T-helper 17 cell (primary cell): Measurements from ENCODE around the gene TCP11L2. TPM values are rescaled to one million over a fixed set of nuclear protein-coding genes. Genes with fewer than 3 reads are reported as not detected.
A peak's percentile ranks its signal among the peaks of the same experiment; 100 is the strongest.

Experiments used
- ATAC-seq: fragments of 150-1000 bp; cut with Tn5 transposase; 2 replicates; pipeline ENCODE4 v1.10.0; 2021; ENCODE audit warnings: mild to moderate bottlenecking, moderate library complexity
- DNase-seq, 3 donors: peaks; one replicate each; pipeline versions ENCODE4 v3.0.0 to v3.0.0-alpha.2; 2020 to 2021
- H3K9me3 ChIP-seq: one replicate; pipeline ENCODE4 v1.7.0; 2013; ENCODE audit warnings: low read length, mild to moderate bottlenecking; ENCODE audit not compliant: control insufficient read depth, poor library complexity, severe bottlenecking
- H3K27ac Mint-ChIP-seq: one replicate; pipeline ENCODE4 v1.8.0; 2022; ENCODE audit warnings: mild to moderate bottlenecking, moderate library complexity, mixed read lengths
- H3K27me3 Mint-ChIP-seq: one replicate; pipeline ENCODE4 v1.8.0; 2022; ENCODE audit warnings: mixed read lengths
- H3K36me3 Mint-ChIP-seq: one replicate; pipeline ENCODE4 v1.8.0; 2022; ENCODE audit warnings: low read depth, mixed read lengths
- H3K4me1 Mint-ChIP-seq: one replicate; pipeline ENCODE4 v1.8.0; 2022; ENCODE audit warnings: mild to moderate bottlenecking, mixed read lengths
- H3K4me3 Mint-ChIP-seq: one replicate; pipeline ENCODE4 v1.8.0; 2022; ENCODE audit warnings: mild to moderate bottlenecking, moderate library complexity, mixed read lengths
- total RNA-seq, 4 donors: library from RNA in 2 of 4; stranded (reverse) in 2 of 4; gene quantifications; one replicate each; pipeline ENCODE4 v1.2.3 and lab custom pipeline; 2022 to 2026

Gene TCP11L2
- total RNA-seq, 2 donors from 2014 or later, result 134 to 148 TPM

- no peak overlapping the region for H3K4me3 Mint-ChIP-seq
These were observed 21.0 kb downstream of the TCP11L2 start for GRCh38 chr12:106323537-106323936.

DNA sequence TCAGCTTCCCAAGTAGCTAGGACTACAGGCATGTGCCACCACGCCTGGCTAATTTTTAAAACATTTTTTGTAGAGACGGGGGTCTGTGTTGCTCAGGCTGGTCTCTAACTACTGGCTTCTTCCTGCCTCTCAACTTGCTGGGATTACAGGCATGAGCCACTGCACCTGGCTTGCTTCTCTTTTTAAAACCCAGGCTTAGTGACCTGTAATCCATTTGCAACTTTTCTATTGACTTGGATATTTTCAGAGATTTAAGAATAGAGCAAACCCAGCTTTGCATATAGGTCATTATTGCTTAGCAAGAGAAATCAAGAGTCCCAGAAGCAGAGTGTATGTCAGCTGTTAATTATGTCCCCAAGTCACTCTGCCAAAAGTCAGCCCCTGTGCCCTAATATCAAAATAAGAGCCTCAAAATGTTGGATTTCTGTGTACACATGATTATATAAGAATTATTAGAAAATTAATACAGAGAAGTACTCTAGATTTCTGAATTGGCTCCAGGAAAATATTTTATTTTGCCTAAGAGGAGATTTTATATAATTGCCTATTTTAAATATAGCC is 24.9 kb downstream of the TCP11L2 start:
- Mint-ChIP-seq H3K36me3 (peaks cover 20% of the 10 kb centered on the region), H3K27me3 (no peaks in the 10 kb centered on the region), H3K4me3 (no peak overlapping the region), H3K4me1 (peaks cover 19% of the 10 kb centered on the region), H3K27ac (no peak overlapping the region)
- no peaks in the 10 kb centered on the region for H3K9me3 ChIP-seq
- DNase-seq (no peak), ATAC-seq (no peak)

More at GRCh38 chr12:106323537-106323936, 21.0 kb downstream of the TCP11L2 start:
- ATAC-seq (no peak), DNase-seq (no peak)
- Mint-ChIP-seq H3K27ac (no peak overlapping the region), H3K36me3 (peaks cover 24% of the 10 kb centered on the region), H3K4me1 (peaks cover 28% of the 10 kb centered on the region), H3K27me3 (no peaks in the 10 kb centered on the region)
- no peaks in the 10 kb centered on the region for H3K9me3 ChIP-seq

DNA sequence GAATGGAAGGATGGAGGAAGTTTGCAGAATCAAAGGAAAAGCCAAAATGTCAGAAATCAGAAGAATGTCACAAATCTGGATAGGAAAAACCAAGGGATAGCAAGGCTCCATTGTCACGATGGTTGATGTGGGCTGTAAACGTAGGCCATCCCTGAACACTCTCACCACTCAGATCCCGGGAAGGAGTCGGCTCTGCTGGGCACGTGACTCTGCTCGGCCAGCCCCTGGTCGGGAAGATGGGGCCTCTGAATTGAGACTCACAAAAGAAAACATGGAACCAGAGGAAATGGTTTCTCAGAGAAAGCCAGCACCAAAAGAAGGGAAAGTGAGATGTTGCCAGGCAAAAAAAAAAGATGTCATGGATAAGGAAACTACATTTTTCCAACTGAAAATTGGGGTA is 26.2 kb downstream of the TCP11L2 start:
- ATAC-seq (no peak), DNase-seq (no peak)
- H3K27ac Mint-ChIP-seq, result no peak overlapping the region
- peaks cover 18% of the 10 kb centered on the region for H3K36me3 Mint-ChIP-seq
- H3K4me1 Mint-ChIP-seq, result peaks cover 23% of the 10 kb centered on the region
- H3K9me3 ChIP-seq, result no peaks in the 10 kb centered on the region
- H3K27me3 Mint-ChIP-seq, result no peaks in the 10 kb centered on the region
- H3K4me3 Mint-ChIP-seq, result no peak overlapping the region

GRCh38 chr12:106329231-106329982 is 26.9 kb downstream of the TCP11L2 start:
- Mint-ChIP-seq H3K27ac (no peak overlapping the region), H3K4me1 (peaks cover 23% of the 10 kb centered on the region), H3K27me3 (no peaks in the 10 kb centered on the region), H3K4me3 (no peak overlapping the region), H3K36me3 (peaks cover 15% of the 10 kb centered on the region)
- ATAC-seq, result no peak
- no peaks in the 10 kb centered on the region for H3K9me3 ChIP-seq
- DNase-seq, result no peak

DNA sequence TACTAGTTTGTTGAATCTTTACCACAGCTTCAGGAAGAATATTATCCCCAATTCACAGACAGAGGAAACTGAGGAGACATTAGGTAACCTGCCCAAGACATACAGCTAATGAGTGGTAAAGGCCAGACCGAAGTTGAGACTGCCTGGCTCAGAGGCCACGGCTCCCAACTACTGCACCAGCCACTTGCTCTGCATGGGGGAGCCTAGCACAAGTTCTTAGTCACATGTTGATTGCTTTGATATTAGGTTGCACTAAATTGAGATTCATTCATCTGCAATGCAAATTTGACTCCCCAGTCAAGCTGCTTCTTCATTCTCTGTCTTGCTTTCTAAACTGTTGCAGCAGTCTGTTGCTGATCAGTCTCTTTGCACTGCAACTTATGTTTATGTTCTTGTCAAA is 29.1 kb downstream of the TCP11L2 start:
- no peak overlapping the region for H3K4me3 Mint-ChIP-seq
- H3K9me3 ChIP-seq, result no peaks in the 10 kb centered on the region
- no peaks in the 10 kb centered on the region for H3K27me3 Mint-ChIP-seq
- H3K4me1 Mint-ChIP-seq, result peaks cover 23% of the 10 kb centered on the region
- peaks cover 9% of the 10 kb centered on the region for H3K36me3 Mint-ChIP-seq
- H3K27ac Mint-ChIP-seq, result no peak overlapping the region
- no peak for ATAC-seq
- no peak for DNase-seq

- H3K9me3 ChIP-seq, result no peaks in the 10 kb centered on the region
- no peak overlapping the region for H3K27ac Mint-ChIP-seq
- peaks cover 18% of the 10 kb centered on the region for H3K4me1 Mint-ChIP-seq
- DNase-seq (no peak), ATAC-seq (no peak)
- H3K27me3 Mint-ChIP-seq, result no peaks in the 10 kb centered on the region
- peaks cover 9% of the 10 kb centered on the region for H3K36me3 Mint-ChIP-seq
- no peak overlapping the region for H3K4me3 Mint-ChIP-seq
These were observed 30.0 kb downstream of the TCP11L2 start for GRCh38 chr12:106332536-106332935.

GRCh38 chr12:106333010-106333409 is 30.5 kb downstream of the TCP11L2 start:
- Mint-ChIP-seq H3K27me3 (no peaks in the 10 kb centered on the region), H3K4me1 (peaks cover 18% of the 10 kb centered on the region), H3K36me3 (peaks cover 9% of the 10 kb centered on the region), H3K27ac (no peak overlapping the region), H3K4me3 (no peak overlapping the region)
- DNase-seq (no peak), ATAC-seq (no peak)
- H3K9me3 ChIP-seq, result no peaks in the 10 kb centered on the region

DNA sequence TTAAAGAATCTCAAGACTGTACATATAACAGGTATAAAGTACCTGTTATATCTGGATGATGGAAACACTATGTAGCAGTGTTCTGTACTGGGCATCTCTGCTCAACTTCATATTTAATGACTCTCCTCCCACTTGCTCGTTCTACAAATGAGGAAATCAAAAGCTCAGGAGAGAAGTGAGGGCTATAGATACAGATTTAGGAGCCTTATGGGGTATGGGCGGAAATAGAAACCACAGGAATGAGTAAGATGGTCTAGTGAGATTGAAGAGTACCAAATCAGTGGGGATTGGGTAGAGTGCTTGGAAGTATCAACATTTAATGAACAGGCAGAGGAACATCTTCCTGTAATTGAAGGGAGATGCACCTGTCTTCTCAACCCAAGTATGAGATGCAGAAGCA is 31.2 kb downstream of the TCP11L2 start:
- H3K4me3 Mint-ChIP-seq, result peak overlapping the region; percentile 19
- peaks cover 16% of the 10 kb centered on the region for H3K4me1 Mint-ChIP-seq
- ATAC-seq, result no peak
- H3K27ac Mint-ChIP-seq, result peak overlapping the region; percentile 27
- no peaks in the 10 kb centered on the region for H3K27me3 Mint-ChIP-seq
- no peak for DNase-seq
- no peaks in the 10 kb centered on the region for H3K9me3 ChIP-seq
- peaks cover 9% of the 10 kb centered on the region for H3K36me3 Mint-ChIP-seq

- DNase-seq, result no peak
- no peaks in the 10 kb centered on the region for H3K9me3 ChIP-seq
- no peak for ATAC-seq
- Mint-ChIP-seq H3K27me3 (no peaks in the 10 kb centered on the region), H3K27ac (peak overlapping the region; percentile 19), H3K4me1 (peaks cover 11% of the 10 kb centered on the region), H3K36me3 (peaks cover 5% of the 10 kb centered on the region), H3K4me3 (no peak overlapping the region)
These were observed 38.7 kb downstream of the TCP11L2 start for GRCh38 chr12:106341086-106341877.

DNA sequence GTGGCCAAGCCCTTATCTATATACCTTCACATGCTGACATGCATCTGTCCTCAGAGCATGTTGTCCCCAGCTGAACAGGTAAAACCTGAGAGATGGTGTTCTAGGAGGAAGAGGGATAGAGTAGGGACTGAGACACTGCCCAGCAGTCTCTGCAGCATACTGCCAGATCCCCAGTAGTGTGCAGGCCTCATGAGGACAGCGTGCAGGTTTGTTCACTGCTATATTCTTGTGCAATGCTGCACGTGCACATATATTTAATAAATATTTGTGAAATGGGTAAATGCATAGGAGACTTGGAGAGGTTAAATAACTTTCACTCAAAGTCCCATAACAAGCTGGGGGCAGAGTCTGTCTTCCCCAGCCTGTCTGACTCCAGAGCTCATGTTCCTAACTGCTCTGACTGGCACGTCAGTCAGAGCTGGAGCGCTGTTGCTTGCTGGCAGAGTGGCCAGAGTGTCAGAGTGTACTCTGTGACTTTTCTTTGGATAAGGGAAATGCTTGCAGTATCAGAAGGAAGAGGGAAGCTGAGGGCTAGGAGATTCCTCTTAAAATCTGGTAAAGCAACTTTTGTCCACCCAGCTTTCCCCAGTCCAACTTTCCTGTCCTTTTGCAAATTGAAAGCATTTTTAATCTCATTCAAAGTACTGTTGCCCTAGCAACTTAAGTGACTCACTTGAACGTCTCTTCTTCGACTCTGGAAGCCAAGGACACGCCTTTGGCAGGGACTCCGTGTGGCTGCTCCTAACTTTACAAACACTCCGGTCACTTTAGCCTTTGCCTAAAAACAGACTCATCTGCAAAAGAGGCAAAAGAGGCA is 40.1 kb downstream of the TCP11L2 start:
- peaks cover 8% of the 10 kb centered on the region for H3K36me3 Mint-ChIP-seq
- H3K27me3 Mint-ChIP-seq, result no peaks in the 10 kb centered on the region
- no peak overlapping the region for H3K27ac Mint-ChIP-seq
- DNase-seq (no peak), ATAC-seq (no peak)
- H3K4me1 Mint-ChIP-seq, result peaks cover 11% of the 10 kb centered on the region
- H3K9me3 ChIP-seq, result no peaks in the 10 kb centered on the region
- H3K4me3 Mint-ChIP-seq, result no peak overlapping the region

GRCh38 chr12:106343214-106343528 is 40.6 kb downstream of the TCP11L2 start:
- Mint-ChIP-seq H3K4me1 (peaks cover 11% of the 10 kb centered on the region), H3K36me3 (peaks cover 8% of the 10 kb centered on the region), H3K27ac (no peak overlapping the region), H3K27me3 (no peaks in the 10 kb centered on the region), H3K4me3 (no peak overlapping the region)
- no peak for DNase-seq
- ATAC-seq, result no peak
- no peaks in the 10 kb centered on the region for H3K9me3 ChIP-seq

DNA sequence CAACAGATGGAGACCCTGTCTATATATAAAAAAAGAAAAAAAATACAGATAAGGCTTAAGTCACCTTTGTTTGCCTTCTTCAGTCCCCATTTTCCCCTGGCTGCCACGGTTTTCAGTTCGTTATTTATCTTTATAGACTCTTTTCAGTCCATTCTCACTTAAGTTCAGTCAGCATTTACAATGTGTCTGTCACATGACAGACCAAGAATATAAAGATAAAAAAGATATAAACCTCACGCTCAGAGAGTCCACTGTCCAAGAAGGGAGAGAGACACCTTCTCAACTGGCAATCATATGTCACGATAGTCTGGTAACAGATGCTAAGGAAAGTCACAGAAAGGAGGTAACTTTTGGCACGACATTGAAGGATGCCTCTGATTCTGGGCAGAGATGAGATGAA is 41.6 kb downstream of the TCP11L2 start:
- H3K4me1 Mint-ChIP-seq, result peaks cover 11% of the 10 kb centered on the region
- H3K27ac Mint-ChIP-seq, result peak overlapping the region; percentile 34
- ATAC-seq, result no peak
- H3K9me3 ChIP-seq, result no peaks in the 10 kb centered on the region
- no peaks in the 10 kb centered on the region for H3K27me3 Mint-ChIP-seq
- no peak for DNase-seq
- peaks cover 8% of the 10 kb centered on the region for H3K36me3 Mint-ChIP-seq
- H3K4me3 Mint-ChIP-seq, result no peak overlapping the region

- Mint-ChIP-seq H3K27me3 (no peaks in the 10 kb centered on the region), H3K36me3 (peaks cover 6% of the 10 kb centered on the region), H3K4me3 (no peak overlapping the region), H3K27ac (peak overlapping the region; percentile 3), H3K4me1 (peaks cover 2% of the 10 kb centered on the region)
- no peaks in the 10 kb centered on the region for H3K9me3 ChIP-seq
- DNase-seq (no peak), ATAC-seq (peak; percentile 33)
These were observed 43.2 kb downstream of the TCP11L2 start for GRCh38 chr12:106345746-106346145.
